NCI-H526 treated with DMSO at 0.1 percent for 48 hours (cell line): ENCODE data around the gene GALNTL6.

Experiments used
- DNase-seq: peaks from one replicate; lab custom pipeline; 2025; lab: John Stamatoyannopoulos, UW

GALNTL6 gene

DNA sequence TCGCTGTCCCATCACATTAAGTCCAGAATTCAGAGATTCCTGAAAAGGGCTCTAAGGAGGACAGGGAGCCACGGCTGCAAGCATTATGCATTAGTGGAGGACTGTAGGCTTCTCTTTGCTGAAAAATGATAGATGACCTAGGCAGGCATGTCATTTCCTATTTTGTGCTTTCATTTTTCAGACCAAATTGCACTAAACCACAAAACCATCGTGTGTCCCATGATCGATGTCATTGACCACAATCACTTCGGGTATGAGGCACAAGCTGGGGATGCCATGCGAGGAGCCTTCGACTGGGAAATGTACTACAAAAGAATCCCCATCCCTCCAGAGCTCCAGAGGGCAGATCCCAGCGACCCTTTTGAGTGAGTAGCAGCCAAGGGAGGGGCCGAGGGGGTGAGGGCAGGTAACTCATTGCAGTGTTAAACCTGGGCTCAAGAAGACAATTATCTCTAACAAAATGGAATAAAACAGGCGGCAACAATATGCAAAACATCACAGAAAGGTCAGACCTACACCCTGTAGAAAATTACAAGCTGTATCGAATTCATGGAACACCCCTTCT lies 1000.2 kb downstream of the GALNTL6 start:
- DNase-seq: no peak

- no peak for DNase-seq
Measured at GRCh38 chr4:172815499-172816164, 1002.4 kb downstream of the GALNTL6 start.

GRCh38 chr4:172818901-172819300 lies 1005.7 kb downstream of the GALNTL6 start:
- DNase-seq: no peak

GRCh38 chr4:172819353-172819752 lies 1006.1 kb downstream of the GALNTL6 start:
- DNase-seq: no peak

- DNase-seq: no peak
Measured at GRCh38 chr4:172822331-172822730, 1009.1 kb downstream of the GALNTL6 start.

DNA sequence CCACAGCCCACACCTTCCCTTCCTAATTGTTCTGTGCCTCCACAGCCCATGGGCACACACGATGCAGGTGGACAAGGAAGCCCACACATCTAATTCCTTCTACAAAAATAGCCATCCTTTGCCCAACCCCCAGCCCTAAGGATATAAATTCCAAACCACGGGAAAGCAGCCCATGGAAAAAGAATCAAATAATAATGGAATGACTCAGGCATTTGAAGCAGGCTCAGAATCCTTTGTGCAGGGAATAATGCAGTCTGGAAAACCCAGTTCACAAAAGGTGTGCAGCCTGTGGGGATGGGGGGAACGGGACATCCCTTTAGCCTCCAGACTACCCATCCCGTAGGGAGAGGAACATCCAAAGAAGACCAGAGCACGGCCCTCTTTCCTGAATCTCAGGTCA lies 1013.1 kb downstream of the GALNTL6 start:
- DNase-seq: no peak

DNA sequence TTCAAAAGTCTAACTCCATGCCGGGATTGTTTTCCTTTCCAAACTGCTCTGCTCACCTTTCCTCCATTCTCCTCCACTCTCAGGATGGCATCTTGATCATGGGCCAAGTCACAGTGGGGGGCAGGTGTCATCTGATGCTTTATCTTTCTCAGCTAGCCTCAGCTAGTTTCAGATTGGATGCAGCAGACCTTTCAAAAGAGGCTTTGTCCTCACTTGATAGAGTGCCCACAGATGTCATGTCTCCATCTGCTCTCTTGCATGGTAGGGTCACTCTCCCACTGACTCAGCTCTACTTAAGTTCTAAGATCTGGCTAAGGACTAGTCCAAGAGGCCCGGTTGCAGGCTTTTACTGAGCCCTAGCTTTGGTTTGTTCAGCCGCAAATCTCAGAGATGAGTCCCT lies 1013.7 kb downstream of the GALNTL6 start:
- DNase-seq: no peak

DNA sequence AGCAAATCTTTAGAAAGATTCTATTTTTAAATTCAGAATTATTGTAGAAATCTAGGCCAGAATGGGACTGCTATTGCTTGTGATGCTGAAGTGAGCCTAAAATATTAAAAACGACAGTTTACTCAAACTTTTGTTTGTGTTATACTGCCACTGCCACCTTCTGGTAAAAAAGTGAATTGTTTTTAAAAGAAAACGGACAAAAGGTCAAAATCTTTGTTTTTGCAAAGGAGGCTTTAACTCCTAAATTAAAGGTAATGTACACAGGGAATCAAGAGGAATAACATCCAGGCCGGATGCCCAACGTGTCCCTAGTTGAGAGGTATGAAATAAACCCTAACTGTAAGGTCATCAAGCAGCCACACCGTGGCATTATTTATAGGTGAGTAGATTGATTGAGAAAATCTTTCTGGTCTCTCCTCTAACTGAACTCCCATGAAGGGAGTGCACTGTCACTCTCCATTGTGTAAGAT lies 1017.1 kb downstream of the GALNTL6 start:
- no peak for DNase-seq

DNA sequence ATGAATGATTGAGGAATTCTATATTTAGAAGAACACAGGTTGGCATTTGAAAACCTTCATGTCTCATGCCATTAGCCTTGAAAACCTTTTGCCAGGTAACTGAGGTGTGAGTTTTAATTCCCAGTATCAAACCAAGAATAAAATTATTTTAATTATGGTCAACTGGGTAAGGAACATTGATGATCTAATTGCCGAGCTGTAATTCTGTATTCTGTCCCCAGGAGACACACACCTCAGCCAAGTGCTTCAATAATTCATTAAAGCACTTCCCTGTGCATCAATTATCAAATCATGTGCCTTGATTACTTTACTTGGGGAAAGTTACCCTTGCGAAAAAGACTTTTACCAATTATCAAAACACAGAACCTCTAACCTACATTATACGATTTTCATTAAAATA lies 1023.5 kb downstream of the GALNTL6 start:
- DNase-seq: no peak

- no peak for DNase-seq
Measured at GRCh38 chr4:172838111-172838510, 1024.9 kb downstream of the GALNTL6 start.

DNA sequence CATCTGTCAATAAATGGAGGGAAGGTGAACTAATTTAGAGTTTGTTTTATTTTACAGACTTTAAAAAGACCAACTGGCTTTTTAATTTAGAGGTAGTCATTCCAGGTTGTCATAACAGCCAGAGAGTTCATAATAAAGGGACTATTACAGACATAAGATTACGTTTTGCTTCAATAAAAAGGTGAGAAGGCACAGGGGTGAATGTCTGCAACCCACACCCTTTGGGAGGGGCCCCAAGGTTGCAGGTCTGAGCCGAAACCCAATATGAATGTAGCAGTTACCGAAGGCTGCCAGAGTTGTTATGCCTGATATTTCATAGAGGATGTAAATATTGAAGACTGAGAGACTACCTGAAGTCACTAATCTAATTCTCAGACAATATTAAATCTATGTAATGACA lies 1025.7 kb downstream of the GALNTL6 start:
- no peak for DNase-seq

- no peak for DNase-seq
Measured at GRCh38 chr4:172842779-172843178, 1029.6 kb downstream of the GALNTL6 start.

- DNase-seq: no peak
Measured at GRCh38 chr4:172843192-172843591, 1030.0 kb downstream of the GALNTL6 start.

- DNase-seq: no peak
Measured at GRCh38 chr4:172844556-172844955, 1031.4 kb downstream of the GALNTL6 start.

GRCh38 chr4:172845281-172845680 lies 1032.1 kb downstream of the GALNTL6 start:
- no peak for DNase-seq

- DNase-seq: no peak
Measured at GRCh38 chr4:172850838-172851237, 1037.6 kb downstream of the GALNTL6 start.

DNA sequence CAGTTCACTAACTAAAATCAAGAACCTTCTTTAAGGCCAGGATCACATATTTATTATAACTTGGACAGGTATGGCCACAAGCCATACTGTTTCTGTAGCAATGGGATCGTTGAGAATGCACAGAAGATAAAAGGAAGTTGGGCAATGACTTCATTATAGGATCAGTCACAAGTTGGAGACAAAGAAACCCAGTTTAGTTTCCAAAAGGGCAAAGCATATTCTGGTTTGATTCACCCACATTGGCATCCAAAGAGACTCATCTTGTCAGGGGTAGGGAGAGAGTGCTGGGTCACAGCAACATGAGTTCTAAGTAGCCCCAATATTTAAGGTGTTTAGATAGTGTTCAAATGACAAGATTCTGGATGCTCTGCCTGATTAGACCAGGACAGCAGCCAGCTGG lies 1038.3 kb downstream of the GALNTL6 start:
- DNase-seq: no peak

DNA sequence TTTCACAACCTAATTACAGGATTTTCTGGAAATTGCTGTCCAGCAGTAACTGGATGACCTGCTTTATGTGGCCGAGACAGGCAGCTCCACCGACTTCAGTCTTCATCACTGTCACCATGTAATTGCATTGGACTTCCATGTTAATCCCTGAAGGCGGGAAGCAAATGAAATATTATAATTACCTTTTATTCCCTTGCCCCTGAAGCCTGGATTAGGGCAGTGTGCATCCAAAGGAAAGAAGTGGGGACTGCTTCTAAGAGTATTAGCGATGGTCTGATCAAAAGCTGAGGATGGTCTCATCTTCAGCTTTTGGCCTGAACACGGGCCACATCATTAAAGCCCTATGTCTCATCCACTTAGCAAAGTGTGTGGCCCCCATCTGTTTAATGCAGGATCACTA lies 1043.8 kb downstream of the GALNTL6 start:
- DNase-seq: no peak

DNA sequence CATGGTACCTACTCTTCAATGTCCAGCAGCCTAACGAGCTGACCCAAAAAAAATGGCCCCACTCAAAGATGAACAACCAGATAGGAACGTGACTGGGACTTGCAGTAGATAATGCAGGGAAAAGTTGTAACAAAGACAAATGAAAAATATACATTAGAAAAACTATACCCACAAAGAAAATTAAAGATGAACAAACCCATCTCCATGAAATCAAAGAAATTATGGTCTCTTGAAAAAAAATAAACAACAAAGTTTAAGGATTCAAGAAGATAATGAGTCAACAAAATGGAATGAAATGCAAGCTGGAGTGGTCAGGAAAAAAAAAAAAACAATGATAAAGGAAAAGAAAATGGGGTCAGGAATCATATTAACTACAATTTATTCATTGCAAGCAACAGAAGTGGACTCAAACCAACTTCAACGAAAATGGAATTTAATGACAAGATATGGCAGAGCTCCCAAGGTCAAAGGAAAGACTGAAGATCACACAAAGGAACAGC lies 1045.6 kb downstream of the GALNTL6 start:
- DNase-seq: no peak

- no peak for DNase-seq
Measured at GRCh38 chr4:172865103-172865502, 1051.9 kb downstream of the GALNTL6 start.

GRCh38 chr4:172865531-172866127 lies 1052.4 kb downstream of the GALNTL6 start:
- no peak for DNase-seq

DNA sequence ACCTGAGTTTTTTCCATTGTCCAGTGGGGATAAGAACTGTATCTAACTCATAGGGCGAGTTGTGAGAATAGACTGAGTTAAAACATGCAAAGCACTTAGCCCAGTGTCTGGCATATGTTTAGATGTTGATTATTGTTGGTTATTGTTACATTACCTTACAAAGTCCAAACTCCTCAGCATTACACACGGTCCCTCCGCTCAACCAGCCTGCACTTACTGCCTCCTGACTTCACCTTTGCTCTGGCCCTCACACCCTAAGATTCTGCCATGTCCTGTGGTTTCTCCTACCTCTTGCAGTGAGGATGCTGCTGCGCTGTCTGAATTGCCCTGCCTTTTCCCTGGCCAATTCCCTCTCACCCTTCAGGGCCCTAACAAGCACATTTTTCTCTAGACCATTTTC lies 1053.2 kb downstream of the GALNTL6 start:
- no peak for DNase-seq

- DNase-seq: no peak
Measured at GRCh38 chr4:172867835-172868234, 1054.6 kb downstream of the GALNTL6 start.
